Measurements from ENCODE around the gene CCDC91.

DNA sequence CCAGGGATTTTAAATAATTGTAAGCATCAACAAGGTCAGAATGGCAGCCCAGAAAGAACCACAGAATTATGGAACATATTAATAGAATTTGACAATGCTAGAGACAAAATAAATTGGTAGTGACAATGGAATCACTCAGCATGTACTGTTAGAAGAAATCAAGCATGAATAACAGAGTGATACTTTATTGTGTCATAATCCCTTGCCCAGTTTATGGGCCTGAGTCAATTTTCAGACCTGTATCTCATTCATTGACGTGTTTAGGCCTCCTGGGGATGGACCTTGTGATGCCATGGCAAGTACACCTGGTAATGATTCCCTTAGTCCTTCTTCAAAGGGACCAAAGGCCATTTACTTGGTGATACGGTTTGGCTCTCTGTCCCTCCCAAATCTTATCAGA, 12.8 kb upstream of the CCDC91 start:
- TF ChIP-seq POLR2A (IDR thresholded peaks at IDR 0.05; ENCODE audit: low read depth, low read length) (no peak), POLR2AphosphoS5 (IDR thresholded peaks at IDR 0.05; ENCODE audit: low read depth, low read length) (no peak), POU2F2 (IDR thresholded peaks at IDR 0.05; ENCODE audit: low read depth, low read length) (no peak), PAX5 (IDR thresholded peaks at IDR 0.05; ENCODE audit: insufficient read depth, low read length, severe bottlenecking) (no peak), TAF1 (IDR thresholded peaks at IDR 0.05; ENCODE audit: low read depth, low read length) (no peak)
